Coronary artery (tissue), 2 donors: Measurements from ENCODE around the gene EHD2.
A peak's percentile ranks its signal among the peaks of the same experiment; 100 is the strongest.
"Not testable (repeated sequence)": the region's sequence is repeated elsewhere in the genome, so short reads cannot be mapped to it uniquely, and the experiment has no call there.

Experiments used
- DNase-seq: peaks from one replicate; pipeline ENCODE4 v3.0.0-alpha.2; 2017; ENCODE audit warnings: low spot score
- H3K27ac ChIP-seq, 2 donors: fragments of 200-600 bp; sonication (generic); one replicate each; pipeline ENCODE4 v1.5.1; 2016 to 2019
- H3K4me3 ChIP-seq: fragments of 200-600 bp; sonication (generic); 2 replicates; pipeline ENCODE4 v1.5.1; 2016; ENCODE audit warnings: mild to moderate bottlenecking, moderate library complexity
- TF ChIP-seq, protein P1 (sequence below): fragments of 200-600 bp; sonication (generic); IDR thresholded peaks from one replicate; pipeline ENCODE4 v1.5.1; 2019; ENCODE audit warnings: antibody characterized with exemption

Gene EHD2

DNA sequence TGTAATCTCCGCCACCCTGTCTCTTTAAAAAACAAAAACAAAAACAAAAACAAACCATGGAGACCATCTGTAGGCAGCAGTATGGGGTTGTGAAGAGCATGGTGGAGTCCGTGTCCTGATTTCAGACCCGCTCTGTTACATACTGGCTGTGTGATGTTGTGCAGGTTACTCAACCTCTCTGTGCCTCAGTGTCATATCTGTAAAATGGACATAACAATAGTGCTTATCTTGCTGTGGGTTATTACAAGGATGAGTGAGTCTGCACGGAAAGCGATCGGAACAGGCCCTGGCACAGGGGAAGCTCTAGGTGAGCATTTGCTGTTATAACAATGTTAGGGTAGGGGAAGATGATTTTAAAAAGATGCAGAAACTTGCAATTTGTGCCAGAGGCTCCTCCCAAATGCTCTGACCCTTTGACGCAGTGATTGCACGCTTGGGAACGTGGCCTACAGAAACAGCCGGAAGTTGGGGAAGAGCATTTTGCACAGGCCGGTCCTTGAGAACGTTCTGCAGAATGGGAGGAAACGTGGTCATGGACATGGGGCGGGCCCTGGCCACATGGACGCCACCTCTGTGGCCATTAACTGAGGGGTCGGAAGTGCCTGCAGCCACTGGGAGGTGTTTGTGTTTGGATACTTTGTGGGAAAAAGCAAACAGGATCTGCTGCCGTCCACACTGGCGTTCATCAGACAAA, 49.5 kb downstream of the EHD2 start:
- TF ChIP-seq, protein P1, sequence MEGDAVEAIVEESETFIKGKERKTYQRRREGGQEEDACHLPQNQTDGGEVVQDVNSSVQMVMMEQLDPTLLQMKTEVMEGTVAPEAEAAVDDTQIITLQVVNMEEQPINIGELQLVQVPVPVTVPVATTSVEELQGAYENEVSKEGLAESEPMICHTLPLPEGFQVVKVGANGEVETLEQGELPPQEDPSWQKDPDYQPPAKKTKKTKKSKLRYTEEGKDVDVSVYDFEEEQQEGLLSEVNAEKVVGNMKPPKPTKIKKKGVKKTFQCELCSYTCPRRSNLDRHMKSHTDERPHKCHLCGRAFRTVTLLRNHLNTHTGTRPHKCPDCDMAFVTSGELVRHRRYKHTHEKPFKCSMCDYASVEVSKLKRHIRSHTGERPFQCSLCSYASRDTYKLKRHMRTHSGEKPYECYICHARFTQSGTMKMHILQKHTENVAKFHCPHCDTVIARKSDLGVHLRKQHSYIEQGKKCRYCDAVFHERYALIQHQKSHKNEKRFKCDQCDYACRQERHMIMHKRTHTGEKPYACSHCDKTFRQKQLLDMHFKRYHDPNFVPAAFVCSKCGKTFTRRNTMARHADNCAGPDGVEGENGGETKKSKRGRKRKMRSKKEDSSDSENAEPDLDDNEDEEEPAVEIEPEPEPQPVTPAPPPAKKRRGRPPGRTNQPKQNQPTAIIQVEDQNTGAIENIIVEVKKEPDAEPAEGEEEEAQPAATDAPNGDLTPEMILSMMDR = no peak
- Histone ChIP-seq H3K27ac (no peak overlapping the region), H3K4me3 (no peak overlapping the region)
- no peak for DNase-seq

DNA sequence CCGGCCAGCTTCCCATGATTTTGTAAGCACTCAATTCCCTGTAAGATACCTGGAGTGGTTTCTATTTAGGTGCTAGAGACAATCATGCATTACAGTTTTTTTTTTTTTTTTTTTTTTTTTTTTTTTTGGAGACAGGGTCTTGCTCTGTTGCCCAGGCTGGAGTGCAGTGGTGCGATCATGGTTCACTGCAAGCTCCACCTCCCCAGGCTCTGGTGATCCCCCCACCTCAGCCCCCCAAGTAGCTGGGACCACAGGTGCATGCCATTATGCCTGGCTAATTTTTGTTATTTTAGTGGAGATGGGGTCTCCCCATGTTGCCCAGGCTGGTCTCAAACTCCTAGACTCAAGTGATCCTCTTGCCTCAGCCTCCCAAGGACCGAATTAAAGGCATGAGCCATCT, 51.5 kb downstream of the EHD2 start:
- H3K4me3 ChIP-seq, H3K27ac ChIP-seq, DNase-seq: not testable (repeated sequence)

DNA sequence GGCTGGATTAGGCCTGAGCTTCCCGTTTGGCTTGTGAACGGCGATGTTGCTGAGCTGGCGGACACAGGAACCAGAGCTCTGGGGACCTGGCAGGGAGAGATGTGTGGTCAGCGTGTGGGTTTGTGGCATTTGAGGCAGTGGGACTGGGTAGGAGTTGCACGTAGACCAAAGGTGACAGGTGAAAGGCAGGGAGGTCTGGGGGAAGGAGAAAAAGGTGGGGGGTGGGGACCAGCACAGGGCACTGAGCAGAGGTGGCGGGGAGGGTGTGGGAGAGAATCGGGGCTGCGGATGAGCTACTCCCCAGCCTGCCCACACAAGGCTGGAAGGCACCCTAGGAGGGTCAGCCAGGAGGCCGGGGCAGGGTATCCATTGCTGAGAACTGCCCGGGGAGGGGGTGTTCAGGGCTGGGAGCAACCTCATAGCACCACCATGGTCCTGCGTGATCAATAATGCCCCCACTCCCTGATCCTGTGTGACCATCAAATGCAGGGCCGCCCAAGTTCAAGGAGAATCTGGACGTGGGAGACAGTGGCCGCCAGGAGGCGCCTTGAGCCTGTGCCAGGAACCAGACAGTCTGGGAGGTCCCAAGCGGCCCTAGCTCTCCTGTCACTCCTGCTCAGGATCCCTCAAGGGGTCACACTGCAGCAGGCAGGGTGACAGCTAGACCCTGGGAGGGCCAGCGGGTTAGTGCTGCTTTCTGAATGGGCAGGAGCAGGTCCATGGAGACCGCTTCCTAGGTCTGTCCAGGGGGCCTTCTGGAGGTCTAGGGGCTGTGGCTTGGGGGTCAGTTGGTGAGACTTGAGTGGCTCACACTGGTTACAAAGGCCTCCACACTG, 52.5 kb downstream of the EHD2 start:
- Histone ChIP-seq H3K27ac (no peak overlapping the region), H3K4me3 (no peak overlapping the region)
- no peak for DNase-seq
- TF ChIP-seq, protein P1 = peak; percentile 78

DNA sequence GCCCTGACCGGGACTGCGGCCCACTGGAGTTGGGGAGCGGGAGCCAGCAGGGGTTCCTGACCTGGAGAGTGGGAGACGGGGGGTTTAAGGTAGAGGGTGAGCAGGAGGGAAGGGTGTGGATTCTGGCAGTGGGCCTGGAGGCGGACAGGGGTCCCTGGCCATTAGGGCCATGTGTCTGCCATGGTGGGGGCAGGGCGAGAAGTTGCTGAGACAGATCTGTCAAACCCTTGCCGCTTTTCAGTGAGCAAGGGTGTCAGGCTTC, 53.1 kb downstream of the EHD2 start:
- TF ChIP-seq, protein P1 = no peak
- DNase-seq = no peak
- no peak overlapping the region for H3K27ac ChIP-seq
- H3K4me3 ChIP-seq = no peak overlapping the region

DNA sequence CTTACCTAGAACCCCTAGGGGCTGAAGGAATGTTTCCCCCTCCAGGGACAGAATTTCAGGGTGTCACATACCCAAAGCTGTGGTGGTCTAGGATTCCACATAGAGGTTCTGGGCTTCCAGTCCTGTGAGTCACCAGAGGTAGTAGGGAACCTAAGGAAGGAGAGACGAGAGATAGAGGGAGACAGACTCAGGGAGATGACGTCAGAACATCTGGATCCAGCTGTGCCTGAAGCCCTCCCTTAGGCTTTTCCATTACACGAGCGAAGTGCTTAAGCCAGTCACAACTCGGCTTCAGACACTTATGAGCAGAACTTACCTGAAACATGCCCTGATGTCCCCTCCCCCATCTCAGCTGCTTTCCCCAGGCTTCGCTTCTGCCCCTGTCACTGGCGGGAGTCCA, 53.4 kb downstream of the EHD2 start:
- Histone ChIP-seq H3K27ac (no peak overlapping the region), H3K4me3 (no peak overlapping the region)
- DNase-seq = no peak
- TF ChIP-seq, protein P1 = no peak

DNA sequence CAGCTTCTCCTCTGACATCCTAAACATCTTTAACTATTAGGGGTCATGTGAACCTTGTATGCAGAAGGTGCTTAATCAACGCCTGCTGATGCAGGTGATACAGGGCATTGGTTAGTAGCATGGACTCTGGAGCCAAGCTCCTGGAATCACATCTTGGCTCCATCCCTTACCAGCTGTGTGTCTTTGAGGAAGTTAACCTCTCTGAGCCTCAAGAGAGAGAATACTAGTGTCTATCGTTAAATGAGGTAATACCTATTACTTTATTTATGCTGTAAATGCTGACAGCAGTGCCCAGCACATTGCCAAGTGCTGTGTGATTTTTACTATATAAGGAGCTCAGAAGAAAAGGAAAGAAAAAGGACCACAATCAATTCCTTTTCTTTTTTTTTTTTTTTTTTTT, 54.1 kb downstream of the EHD2 start:
- no peak for DNase-seq
- TF ChIP-seq, protein P1 = no peak

DNA sequence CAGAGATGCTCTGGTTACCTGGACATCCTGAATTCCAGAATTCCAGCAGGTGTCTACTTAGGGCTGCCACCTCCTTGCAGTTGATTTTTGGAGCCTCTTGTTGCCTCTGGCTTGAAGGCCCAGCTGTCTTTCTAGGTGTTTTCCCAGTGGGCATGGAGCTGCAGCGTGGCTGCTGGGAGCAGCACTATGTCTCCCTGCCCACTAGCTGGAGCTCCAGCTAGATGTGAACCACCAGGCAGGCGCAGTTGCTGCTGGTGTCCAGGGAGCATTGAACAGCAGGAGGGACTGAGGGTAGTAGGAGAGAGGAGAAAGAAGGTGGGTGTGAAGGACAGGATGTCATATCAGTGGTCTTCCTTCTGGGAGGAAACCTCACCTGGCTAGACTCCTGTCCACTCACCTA, 55.4 kb downstream of the EHD2 start:
- Histone ChIP-seq H3K4me3 (no peak overlapping the region), H3K27ac (no peak overlapping the region)
- TF ChIP-seq, protein P1 = no peak
- DNase-seq = no peak

More for the DNA sequence above, 54.1 kb downstream of the EHD2 start:
- Histone ChIP-seq H3K27ac (no peak overlapping the region), H3K4me3 (no peak overlapping the region)
